A204.1 (cell line): ENCODE data around the gene LHFPL3.

Source experiments
- FAIRE-seq: peaks from 2 replicates; lab custom pipeline; 2012; peaks lifted over from hg19 to GRCh38; lab: Jason Lieb, UNC

The LHFPL3 gene

DNA sequence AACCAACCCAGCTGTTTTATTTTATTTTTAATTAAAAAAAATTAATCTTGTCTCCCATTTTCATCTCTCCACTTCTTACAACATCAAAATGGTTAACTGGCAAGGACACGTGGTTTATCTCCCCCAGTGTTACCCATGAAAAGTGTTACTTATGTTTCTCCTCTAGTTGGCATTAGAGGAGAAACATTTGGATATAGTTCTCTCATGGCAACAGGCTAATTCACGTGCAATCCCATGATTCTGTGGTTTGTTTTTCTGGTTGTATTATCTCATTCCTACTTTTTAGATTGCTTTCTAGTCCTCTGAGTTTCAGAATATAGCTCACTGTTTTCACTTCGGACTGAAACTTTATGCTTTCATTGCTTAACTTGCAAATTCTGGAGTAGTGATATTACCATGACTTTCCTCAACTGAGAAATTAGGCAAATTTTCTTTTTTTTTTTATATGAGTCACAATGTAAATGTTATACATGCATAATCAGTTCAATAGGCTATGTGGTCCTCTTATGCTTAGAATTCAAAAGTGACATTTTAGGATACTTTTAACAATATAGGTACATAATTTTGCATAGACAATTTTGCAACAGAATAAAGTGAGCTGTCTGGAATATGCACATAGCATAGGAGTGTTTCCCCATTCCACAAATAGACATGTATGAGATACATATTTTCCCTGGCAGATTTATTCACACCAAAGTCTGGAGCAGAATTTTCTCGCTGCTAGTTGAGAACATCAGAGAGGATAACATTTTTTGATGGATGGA is 43.0 kb downstream of the LHFPL3 start:
- no peak for FAIRE-seq

DNA sequence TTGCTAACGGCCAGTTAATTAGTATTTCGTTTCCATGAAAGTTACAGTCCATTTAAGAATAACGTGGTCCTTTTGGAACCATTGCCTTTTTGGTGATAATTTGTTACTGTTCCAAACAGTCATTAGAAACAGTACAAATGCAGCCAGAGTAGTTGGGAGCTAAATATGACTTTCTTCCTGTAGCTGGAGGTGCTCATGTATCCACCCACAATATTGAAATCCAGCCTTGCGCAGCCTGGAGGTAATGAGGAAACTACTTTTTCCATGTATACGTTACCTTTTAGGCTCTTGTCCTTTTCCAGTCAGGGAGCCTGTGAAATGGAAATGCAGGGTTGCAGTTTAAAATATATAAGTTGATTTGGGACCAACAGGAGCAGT is 43.6 kb downstream of the LHFPL3 start:
- no peak for FAIRE-seq

DNA sequence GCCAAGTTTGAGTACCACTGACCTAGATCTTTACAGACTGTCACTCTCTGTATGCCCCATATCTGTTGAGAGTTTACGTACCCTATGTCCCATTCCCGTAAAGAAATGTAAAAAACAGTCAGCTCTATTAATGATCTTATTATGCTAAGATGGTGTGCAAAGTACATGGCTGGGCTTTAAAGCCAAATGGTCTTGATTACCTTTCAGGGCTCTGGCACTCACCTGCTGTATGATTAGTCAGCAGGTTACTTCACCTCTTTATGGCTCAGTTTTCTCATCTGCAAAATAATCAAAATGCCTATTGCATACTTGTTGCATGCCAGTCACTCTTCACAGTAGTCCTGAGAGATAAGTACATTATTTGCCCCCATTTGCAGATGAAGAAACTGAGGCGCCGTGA is 54.2 kb downstream of the LHFPL3 start:
- FAIRE-seq: no peak

DNA sequence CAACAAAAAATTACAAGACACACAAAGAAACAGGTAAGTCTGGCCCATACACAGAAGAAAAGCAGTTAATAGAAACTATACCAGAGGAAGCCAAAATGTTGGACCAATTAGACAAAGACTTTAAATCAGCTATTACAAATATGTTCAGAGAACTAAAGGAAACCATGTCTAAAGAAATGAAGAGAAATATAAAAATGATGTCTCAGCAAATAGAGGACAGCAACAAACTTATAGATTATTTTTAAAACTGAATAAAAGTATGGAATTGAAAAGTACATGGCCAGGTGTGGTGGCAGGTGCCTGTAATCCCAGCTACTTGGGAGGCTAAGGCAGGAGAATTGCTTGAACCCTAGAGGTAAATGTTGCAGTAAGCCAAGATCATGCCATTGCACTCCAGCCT is 58.5 kb downstream of the LHFPL3 start:
- FAIRE-seq: no peak

DNA sequence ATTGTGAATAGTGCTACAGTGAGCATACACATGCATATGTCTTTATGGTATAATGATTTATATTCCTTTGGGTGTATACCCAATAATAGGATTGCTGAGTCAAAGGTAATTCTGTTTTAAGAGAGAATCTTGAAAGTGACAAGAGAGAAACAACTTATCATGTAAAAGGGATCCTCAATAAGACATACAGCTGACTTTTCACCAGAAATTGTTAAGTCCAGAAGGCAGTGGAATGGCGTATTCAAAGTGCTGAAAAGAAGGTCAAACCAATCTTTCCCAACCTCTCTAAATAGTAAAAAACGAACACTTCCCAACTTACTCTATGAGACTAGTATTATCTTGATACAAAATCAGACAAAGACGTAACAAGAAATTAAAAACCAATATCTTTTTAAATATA is 59.8 kb downstream of the LHFPL3 start:
- FAIRE-seq: no peak

DNA sequence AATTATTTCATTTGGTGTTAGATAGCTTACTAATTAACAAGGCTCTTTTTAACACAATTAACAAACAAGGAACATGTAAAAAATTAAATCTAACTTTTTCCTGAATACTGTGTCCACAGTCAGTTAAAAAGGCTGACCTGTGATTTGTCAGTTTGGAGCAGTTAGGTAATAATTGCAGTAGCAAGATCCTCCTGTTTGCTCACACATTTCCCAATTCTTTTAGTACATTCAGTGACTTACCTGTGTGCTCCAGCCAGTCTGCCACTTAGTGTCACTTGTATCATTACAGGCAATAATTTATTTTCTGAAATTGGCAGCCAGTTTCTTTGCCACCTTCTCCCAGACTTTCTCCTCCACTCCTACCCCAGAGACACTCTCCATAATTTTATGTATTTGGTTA is 66.8 kb downstream of the LHFPL3 start:
- FAIRE-seq: no peak

DNA sequence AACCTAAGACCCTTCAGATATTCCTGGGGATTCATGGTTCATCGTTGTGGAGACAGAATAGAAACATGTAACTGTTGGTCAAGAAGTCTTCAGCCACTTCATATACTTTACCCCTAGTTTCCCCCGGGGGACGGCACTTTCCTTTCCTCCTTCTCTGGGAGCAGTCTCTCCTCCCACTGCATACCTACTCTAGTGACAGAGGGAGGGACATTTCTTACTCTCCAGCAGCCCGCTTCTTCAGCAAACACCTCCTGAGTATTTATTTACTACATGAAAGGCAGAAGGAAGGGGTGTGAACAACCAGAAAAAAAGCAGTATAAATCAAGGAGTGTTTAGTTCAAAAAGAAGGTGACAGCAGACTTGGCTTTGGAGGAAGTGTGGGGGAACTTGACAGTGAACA is 69.0 kb downstream of the LHFPL3 start:
- no peak for FAIRE-seq

DNA sequence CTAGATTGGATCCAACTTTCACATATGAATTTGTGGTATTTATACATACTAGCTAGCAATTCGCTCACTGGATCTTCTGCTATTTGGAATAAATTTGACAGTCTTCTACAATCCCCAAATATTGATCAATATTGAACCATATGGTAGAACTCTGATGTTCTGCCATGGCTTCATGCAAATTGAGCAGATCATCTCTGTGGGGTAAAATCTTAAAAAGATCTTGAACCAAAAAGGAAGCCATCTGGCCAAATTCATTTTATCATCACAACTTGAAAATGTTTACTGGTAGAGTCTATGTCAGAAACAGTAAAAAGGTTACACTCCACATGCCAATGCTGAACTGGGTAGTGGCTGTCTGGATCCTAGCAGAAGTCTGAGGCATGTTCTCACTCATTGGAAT is 80.0 kb downstream of the LHFPL3 start:
- FAIRE-seq: no peak

DNA sequence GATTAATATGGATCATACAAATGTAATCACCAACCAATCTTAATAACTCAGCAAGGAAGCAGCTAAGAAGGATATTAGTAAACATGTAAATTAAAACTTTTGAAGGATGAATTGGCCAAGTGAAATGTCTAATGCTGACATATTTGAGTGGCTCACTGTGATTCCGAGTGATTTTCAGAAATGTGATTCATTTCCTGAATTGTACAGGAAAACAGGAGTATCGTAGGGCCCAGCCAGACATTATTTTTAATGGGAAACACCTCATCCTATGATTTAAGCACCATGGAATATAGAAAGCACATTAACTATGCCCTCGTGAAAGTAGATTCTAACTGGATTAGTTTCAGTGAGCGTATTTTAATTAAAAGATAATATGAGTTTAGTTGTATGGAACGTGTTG is 82.3 kb downstream of the LHFPL3 start:
- FAIRE-seq: no peak

DNA sequence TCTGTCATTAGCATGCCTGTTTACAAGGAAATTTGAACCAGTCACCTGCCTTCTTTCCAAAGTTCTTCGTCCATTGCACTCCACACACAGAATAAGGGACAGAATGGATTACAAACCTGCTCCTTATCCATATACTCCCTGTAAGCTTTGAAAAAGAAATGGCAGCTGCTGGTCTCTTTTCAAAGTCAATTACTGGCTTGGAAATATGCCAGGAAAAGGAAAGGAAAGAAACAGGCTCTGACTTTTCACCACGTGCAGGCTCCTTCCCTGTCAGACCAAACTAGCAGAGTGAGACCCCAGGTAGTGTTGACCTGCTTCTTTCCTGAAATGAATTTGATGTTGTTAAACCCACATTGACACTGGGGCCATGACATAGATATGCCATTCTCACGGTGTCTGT is 84.5 kb downstream of the LHFPL3 start:
- FAIRE-seq: no peak

DNA sequence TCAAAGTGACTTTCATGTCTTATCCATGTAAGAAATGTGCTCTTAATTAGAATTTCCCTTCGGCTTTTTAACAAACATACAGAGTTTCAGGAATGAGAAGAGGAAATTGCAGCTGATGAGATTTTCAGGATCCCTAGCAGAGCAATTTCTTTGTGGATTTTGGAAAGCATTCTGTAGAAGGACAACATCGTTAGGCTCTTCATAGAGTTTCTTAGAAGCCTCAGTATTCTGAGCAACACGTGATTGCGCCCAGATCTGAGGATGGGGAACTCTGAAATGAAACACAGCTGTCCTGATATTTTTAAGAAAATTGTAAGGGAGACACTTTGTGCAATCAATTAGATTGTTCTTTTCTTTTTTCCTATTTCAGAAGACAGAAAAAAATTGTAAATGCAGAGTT is 85.8 kb downstream of the LHFPL3 start:
- FAIRE-seq: no peak

DNA sequence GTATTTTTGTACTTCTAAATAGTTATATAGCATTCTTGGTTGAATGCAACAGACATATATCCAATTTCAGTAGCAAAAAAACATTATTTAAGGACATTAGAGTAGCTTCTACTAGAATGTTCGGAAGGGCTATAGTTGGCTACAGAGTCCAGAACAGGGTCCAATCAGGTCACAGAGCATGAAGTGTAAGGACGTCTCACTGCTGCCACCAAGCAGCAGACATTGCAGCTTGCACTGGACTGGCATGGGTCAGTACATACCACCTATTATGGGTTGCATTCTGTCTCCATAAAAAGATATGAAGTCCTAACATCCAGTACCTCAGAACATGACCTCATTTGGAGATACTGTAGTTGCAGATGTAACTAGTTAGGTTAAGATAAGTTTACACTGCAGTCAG is 87.3 kb downstream of the LHFPL3 start:
- FAIRE-seq: no peak

DNA sequence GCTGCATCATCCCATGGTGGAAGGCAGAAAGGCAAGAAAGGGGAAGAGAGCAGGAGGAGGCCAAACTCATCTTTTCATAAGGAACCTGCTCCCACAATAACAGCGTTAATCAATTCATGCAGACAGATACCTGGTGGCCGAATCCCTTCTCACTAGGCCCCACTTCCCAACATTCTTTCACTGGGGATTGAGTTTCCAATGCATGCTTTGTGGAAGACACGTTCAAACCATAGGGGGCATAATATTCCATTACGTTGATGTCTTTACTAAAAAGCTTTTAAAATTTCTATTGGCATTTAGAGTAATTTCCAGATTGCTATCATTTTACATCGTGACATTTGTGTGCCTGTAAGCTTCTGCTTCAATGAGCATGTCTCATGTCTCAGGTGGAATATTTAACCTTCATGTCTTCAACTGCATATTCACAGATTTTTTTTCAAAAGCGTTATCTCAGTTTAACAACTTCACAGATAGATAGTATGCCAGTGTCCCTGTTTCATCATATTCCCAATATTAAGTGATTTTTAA is 88.5 kb downstream of the LHFPL3 start:
- FAIRE-seq: no peak

DNA sequence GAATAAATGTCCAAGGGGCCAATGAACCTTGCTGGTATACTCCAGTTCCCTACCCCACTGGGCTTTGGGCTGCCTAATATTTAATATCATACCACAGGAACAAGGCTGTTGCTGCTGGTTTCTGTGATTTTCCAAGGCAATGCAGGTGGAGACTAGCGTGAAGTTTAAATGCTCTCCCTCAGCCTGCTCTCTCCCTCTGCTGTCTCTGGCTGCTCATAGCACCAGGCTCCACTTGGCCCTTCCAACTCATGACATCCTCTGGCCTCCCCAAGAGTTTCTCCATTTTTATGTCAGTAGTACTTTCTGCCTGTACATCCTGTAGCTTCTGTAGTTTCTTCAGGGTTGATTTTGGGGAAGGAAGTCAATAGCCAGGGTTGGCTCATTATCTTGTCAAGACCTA is 103.5 kb downstream of the LHFPL3 start:
- FAIRE-seq: no peak

DNA sequence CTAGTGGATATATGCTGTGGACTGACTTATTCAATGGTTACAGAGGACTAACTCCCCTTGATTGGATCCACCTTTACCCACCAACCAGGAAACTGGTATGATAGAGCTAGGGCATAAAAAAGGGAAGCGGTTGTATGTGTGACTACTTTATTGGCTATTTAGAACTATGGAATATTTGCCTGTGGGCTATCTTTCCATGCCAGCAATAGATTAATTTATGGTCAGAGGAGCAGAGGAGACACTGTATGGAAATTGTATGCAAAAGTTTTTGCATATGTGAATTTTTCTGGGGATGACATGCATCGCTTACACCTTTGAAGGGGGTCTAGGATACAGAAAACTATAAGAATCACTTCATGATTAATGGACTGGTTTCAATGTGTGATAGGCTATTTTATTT is 105.7 kb downstream of the LHFPL3 start:
- no peak for FAIRE-seq

DNA sequence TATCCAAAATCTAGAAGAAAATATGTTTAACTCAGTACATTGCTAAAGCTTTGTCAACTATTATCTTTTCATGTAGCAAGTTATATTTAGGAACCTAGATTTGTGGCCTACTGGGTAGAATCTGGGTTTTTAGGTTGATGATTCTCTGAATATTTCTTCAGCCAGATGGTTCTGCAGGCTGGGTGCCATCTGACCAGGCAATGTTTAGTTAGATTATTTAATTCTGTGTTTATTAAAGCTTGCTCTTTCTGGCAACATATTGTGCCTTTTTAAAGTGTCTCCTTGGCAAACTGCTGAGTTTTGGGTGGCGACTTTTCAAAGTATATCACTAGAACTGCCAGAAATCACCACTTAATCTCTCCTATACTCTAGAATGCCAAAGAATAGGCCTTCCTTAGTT is 114.1 kb downstream of the LHFPL3 start:
- FAIRE-seq: no peak

DNA sequence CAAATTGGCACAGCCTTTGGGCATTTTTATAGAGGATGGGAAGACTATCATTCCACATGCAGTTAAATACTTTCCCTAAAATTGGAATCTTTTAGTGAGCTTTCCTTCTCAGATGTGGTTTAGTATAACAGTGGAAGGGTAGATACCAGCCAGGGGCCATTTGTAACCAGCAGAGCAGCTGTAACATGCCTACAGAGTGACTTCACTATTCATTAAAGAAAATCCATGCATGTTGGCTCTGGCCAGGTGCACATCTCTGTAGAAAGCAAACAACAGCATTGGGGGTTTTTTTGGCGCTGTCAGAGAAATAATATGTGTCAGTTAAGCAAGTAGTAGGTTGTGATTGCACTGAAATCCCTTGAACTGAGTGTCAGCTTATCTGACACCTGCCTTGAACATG is 115.6 kb downstream of the LHFPL3 start:
- FAIRE-seq: no peak

DNA sequence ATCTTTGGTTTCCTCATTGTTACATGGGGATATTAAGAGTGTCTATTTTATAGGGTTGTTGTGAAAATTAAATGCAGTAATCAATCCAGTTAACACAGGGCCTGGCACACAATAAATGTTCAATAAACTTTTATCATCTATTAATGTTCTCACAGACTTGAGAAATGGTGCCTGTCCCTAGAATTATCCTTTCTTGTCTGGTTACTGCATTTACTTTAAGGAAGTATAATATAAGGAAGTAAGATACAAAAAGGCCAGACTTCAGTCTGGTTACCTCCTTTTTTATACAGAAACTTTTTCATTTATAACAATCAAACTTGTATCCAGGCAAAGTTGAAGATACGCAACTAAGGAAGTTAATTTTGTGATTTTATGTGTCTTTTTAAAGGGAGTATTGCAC is 117.0 kb downstream of the LHFPL3 start:
- no peak for FAIRE-seq

DNA sequence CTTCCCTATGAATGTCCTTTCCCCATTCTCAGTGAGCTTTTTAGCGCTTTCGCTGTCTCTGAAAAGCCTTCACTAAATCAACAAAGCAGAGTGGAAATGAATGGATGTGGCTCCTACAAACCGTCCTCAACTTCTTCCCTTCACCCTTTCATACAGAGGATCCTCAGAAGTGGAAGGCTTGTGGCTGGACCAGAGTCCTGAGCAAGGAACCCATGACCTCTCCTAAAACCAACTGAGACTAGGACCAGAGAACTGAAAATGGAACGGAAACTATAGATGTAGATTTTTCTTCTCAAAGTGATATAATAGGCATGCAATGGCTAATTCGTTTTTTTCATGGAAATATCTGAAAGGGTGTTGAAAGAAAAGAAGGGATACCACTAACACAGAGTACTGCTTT is 122.5 kb downstream of the LHFPL3 start:
- no peak for FAIRE-seq

DNA sequence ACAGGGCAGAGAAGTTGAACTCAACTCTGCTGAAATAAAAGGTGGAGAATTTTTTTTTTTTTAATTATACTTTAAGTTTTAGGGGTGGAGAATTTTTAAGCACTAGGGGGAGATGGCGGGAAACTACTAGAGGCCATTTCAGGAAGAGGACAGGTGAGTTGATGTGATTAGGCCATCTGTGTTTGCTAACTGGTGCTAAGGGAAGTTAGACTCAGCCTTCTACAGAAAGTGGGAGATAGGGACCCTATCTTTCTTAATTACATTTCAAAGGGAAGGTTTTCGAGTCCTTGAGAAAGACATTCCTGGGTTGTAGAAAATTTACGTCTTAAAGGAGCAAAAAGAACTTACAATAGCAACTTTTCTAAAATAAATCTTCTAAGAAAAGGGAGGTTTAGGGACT is 124.8 kb downstream of the LHFPL3 start:
- FAIRE-seq: no peak

DNA sequence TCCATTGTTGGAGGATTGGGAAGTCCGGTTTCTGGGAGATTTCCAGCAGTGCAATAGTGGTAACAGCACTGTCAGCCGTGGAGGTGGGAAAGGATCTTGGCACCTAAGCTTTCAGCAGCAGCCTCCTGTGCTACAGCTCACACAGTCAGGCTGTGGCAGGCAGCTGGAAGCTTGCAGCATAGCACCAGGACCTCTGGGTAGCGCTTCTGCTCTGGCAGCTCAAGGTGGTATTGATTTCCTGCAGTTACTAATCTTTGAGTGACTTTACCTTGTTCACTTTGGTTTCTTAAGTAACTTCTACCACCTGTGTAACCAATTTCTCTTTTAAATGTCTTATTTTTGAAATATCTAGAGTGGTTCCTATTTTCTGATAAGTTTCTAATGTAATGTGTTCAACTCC is 130.5 kb downstream of the LHFPL3 start:
- no peak for FAIRE-seq

DNA sequence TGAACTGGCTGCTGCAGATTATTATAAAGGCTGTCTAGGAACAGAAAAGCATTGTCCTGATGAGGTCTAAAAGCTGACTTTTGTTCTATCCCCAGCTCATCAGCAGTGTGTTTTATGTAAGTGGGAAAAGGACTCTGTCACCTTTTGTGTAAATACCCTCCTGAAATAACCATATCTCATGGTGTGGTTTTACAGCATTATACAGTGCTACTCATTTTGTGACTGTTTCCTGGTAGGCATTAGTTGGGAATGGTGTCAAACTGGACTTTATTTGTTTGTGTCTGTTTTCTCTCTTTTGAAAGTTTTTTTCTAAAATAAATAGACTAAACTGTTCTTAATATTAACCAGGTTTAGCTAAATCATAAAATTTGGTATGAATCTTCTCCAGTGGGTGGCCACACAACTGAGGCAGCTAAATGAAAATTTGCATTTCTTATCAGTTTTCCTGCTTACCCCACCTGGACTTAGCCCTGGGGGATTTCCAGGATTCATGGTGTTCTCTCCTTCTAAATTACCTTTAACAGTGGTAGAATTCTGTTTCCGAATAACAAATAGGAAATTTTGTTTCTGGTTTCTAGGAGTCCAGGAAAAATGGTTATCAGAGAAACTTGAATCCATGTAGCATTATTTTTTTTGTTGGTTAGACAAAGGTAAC is 140.9 kb downstream of the LHFPL3 start:
- no peak for FAIRE-seq

DNA sequence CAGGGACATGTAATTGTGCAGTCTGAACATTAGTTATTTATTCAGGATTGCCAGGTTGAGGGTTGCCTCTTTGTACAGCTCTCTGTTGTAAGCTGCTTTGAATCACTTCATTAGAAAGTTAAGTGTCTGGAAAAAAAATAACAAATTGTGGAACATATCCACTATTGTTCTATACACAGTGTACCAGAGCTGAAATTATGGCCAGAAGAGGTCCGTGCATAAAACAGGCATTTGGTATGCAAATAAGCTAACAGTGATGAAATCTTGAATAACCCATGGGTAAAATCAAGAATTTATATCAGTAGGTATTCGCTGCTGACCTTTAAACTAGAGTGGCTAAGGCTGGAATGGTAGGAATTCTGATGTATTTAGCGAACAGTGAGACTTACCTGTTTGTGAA is 152.1 kb downstream of the LHFPL3 start:
- no peak for FAIRE-seq

DNA sequence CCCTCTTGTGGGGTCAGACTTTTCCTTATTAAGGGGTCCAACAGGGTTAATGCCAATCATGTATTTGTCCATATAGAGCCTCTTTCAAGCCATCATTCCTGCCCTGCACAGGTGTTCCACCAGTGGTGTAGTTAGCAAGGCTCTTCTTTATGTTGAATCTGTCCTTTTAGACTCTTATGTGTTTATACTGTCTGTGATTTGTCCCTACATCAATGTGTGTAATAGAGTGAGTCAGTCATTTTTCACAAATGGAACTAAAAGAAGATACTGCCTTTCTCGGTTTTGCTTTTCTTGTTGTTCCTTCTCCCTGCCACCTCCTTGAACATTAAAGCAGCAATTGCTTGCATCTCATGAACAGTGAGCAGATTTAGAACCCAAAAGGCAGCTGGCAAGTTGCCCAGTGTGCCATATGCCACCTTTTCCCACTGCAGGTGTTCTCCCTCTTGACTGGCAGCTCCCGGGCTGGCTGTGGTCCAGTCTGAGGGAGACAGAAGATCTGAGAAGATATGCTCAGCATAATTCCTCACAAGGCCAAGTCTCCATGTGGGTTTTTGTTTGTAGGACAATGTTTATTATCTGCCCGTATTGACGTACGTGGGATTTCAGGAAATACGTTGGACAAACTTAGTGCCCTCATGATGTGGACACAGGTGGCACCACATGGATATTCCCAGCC is 154.1 kb downstream of the LHFPL3 start:
- no peak for FAIRE-seq
